Coronary artery (tissue), 2 donors: ENCODE data around the gene NAPB.

Experiments used
- DNase-seq: peaks from one replicate; pipeline ENCODE4 v3.0.0-alpha.2; 2017; ENCODE audit warnings: low spot score
- H3K27ac ChIP-seq, 2 donors: fragments of 200-600 bp; sonication (generic); one replicate each; pipeline ENCODE4 v1.5.1; 2016 to 2019
- H3K4me3 ChIP-seq: fragments of 200-600 bp; sonication (generic); 2 replicates; pipeline ENCODE4 v1.5.1; 2016; ENCODE audit warnings: mild to moderate bottlenecking, moderate library complexity
- TF ChIP-seq, protein P1 (sequence below): fragments of 200-600 bp; sonication (generic); IDR thresholded peaks from one replicate; pipeline ENCODE4 v1.5.1; 2019; ENCODE audit warnings: antibody characterized with exemption

The NAPB gene

DNA sequence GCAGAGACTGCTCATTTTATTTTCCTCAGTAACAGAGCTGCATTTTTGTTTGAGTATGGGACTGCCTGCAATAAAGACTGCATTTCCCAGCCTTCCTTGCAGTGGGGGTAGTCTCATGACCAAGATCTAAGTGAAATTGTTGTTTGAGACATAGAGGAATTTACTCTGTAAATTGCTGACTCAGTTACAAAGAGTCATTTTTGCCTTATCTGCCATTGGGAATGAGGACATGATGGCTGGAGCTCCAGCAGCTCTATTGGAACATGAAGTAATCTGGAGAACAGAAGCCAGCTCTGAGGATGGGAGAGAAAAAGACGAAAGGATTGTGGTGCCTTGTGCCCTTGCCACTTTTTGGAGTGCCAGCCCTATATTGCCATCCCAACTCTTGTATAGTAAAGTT is 33.5 kb upstream of the NAPB start:
- DNase-seq = no peak
- TF ChIP-seq, protein P1, sequence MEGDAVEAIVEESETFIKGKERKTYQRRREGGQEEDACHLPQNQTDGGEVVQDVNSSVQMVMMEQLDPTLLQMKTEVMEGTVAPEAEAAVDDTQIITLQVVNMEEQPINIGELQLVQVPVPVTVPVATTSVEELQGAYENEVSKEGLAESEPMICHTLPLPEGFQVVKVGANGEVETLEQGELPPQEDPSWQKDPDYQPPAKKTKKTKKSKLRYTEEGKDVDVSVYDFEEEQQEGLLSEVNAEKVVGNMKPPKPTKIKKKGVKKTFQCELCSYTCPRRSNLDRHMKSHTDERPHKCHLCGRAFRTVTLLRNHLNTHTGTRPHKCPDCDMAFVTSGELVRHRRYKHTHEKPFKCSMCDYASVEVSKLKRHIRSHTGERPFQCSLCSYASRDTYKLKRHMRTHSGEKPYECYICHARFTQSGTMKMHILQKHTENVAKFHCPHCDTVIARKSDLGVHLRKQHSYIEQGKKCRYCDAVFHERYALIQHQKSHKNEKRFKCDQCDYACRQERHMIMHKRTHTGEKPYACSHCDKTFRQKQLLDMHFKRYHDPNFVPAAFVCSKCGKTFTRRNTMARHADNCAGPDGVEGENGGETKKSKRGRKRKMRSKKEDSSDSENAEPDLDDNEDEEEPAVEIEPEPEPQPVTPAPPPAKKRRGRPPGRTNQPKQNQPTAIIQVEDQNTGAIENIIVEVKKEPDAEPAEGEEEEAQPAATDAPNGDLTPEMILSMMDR = no peak
- Histone ChIP-seq H3K27ac (no peak overlapping the region), H3K4me3 (no peak overlapping the region)

DNA sequence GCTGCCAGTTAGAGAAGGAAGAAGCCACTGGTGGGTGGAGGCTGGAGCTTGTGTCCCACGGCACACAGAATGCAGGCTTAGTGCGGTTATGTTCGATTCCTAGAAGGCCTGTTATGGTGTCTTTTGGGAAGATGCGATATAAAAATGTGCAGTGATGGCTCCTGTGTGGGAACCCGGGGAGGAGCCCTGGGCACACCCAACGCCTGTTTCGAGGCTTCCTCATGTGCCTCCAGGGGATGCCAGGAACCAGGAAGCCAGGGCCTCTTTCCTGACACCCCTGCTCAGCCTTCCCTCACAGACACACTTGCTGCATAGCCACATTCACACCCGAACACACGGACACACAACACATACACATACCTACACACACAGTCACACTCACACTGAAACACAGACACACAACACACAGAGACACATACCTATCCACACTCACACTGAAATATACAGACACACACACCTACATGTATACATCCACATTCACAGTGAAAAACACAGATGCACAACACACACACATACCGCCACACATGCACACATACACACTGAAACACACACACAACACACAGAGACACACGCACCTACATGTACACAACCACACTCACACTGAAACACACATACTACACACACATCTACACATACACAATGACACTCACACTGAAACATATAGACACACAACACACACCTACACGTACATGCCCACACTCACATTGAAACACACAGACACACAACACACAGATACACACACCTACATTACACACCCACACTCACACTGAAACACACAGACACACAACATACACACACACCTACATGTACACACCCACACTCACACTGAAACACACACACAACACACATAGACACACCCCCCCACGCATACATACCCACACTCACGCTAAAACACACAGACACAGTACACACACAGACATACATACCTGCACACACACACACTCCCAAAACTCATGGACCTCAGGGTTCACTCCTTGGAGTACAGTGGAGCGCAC is 32.6 kb upstream of the NAPB start:
- TF ChIP-seq, protein P1 = no peak
- Histone ChIP-seq H3K4me3 (no peak overlapping the region), H3K27ac (no peak overlapping the region)
- DNase-seq = no peak

DNA sequence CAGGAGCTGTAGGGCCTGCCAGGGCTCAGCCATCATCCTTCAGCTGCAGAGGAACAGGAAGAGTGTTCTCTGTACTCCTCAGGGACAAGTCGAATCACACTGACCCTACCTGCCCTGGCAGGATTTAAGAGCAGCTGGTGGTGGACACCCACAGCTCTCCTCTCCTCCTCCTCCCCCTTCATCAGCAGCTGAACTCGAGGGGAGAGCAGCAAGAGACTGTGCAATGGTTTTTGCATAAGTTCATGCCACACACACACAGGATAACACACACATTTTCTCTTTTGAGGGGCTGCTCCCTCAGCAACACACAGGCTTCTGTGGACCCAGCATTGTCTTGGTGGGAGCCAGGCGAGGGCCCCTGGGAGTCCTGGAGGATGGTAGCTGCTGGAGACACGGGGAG is 31.5 kb upstream of the NAPB start, which contains the start of gene CST11:
Gene CST11, minus strand, starts transcription at position 101 of the 400 bp plus-strand sequence. Its CDS starts 65 bp downstream, at position 36.
- no peak within 1 kb of the TSS for H3K4me3 ChIP-seq
- no peak within 1 kb of the TSS for H3K27ac ChIP-seq
- TF ChIP-seq, protein P1 = no peak
- no peak for DNase-seq

DNA sequence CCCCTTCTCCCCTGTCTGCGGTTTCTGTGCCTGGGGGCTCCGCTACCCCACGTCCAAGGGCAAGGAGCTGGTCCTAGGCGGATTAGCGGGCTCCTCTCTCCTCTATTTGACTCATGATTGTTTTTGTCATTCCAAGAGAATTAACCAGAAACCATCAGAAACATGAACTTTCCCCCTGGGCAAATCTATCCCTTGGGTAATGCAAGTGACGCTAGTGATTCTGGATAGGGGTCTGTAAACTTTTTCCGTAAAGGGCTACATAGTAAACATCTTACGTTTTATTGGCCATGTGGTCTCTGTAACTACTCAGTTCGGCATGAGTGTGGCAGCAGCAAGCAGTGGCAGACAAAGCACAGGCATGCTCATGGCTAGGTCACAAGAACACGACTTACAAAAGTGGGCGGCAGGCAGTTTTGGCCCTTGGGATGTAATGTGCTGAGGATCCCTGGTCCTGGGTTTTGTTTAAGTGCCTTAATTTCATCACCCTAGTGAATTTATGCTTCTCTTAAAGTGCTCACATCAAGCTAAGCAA is 30.7 kb upstream of the NAPB start:
- no peak overlapping the region for H3K27ac ChIP-seq
- DNase-seq = no peak
- TF ChIP-seq, protein P1 = no peak
- H3K4me3 ChIP-seq = no peak overlapping the region

DNA sequence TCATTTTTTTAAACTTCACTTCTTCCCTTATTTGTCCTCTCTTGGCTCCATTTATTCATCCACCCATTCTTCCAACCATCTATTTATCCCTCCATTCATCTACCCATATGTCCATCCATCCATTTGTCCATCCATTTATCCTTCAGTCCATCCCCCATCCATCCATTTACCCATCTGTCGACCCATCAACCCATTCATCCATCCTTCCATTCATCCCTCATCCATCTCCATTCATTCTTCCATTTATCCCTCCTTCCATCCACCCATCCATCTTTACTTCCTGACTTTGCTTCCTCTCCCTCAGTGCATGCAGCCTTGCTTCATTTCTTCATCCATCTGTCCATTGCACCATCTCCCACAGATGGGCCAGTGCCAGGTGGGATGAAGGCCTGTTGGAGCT is 29.6 kb upstream of the NAPB start:
- no peak for DNase-seq
- no peak overlapping the region for H3K4me3 ChIP-seq
- H3K27ac ChIP-seq = no peak overlapping the region
- TF ChIP-seq, protein P1 = no peak

DNA sequence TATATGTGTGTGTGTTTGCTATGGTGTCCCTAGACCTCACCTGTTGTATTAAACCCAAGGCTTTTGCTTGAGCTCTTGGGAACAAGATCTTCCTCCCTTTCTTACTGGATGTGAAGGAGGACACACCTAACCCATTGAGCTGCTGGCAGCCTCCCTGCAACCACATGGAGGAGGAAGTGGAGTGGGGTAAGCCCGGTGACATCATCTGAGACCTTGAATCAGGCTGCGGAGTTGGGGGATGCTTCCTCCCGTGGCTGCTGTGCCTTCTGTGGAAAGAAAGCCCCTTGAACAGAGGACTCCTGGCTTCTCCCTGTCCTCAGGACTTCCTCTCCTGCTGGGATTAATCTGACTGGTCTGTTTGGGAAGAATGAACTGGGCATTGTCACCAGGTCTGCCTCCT is 28.1 kb upstream of the NAPB start:
- Histone ChIP-seq H3K4me3 (no peak overlapping the region), H3K27ac (no peak overlapping the region)
- DNase-seq = no peak
- TF ChIP-seq, protein P1 = no peak
